T-helper 22 cell (primary cell): ENCODE measurements around the gene FARP1.

Source experiments
- DNase-seq: peaks from one replicate; pipeline ENCODE4 v3.0.0-alpha.2; 2020; ENCODE audit warnings: low read depth

Gene FARP1

GRCh38 chr13:98286799-98287198 lies 143.9 kb downstream of the FARP1 start:
- no peak for DNase-seq

- no peak for DNase-seq
Measured at GRCh38 chr13:98288211-98288610, 145.3 kb downstream of the FARP1 start.

GRCh38 chr13:98289339-98289945 lies 146.5 kb downstream of the FARP1 start:
- DNase-seq = no peak

GRCh38 chr13:98290261-98290660 lies 147.4 kb downstream of the FARP1 start:
- DNase-seq = no peak

- no peak for DNase-seq
Measured at GRCh38 chr13:98291658-98292057, 148.8 kb downstream of the FARP1 start.

GRCh38 chr13:98293103-98293502 lies 150.2 kb downstream of the FARP1 start:
- no peak for DNase-seq

- no peak for DNase-seq
Measured at GRCh38 chr13:98293570-98294142, 150.8 kb downstream of the FARP1 start.

GRCh38 chr13:98295371-98295770 lies 152.5 kb downstream of the FARP1 start:
- DNase-seq = no peak

- DNase-seq = no peak
Measured at GRCh38 chr13:98297051-98297450, 154.2 kb downstream of the FARP1 start.

- no peak for DNase-seq
Measured at GRCh38 chr13:98297745-98298144, 154.9 kb downstream of the FARP1 start.

GRCh38 chr13:98298599-98298998 lies 155.7 kb downstream of the FARP1 start:
- DNase-seq = no peak

GRCh38 chr13:98299235-98299965 lies 156.5 kb downstream of the FARP1 start:
- DNase-seq = no peak

GRCh38 chr13:98299966-98300350 lies 157.1 kb downstream of the FARP1 start:
- no peak for DNase-seq

- no peak for DNase-seq
Measured at GRCh38 chr13:98300956-98301641, 158.2 kb downstream of the FARP1 start.

GRCh38 chr13:98301721-98302120 lies 158.8 kb downstream of the FARP1 start:
- DNase-seq = no peak

GRCh38 chr13:98303858-98304257 lies 161.0 kb downstream of the FARP1 start:
- DNase-seq = no peak

GRCh38 chr13:98305670-98306069 lies 162.8 kb downstream of the FARP1 start:
- no peak for DNase-seq

- no peak for DNase-seq
Measured at GRCh38 chr13:98307463-98308085, 164.7 kb downstream of the FARP1 start.

- DNase-seq = no peak
Measured at GRCh38 chr13:98308086-98308911, 165.4 kb downstream of the FARP1 start.

- DNase-seq = no peak
Measured at GRCh38 chr13:98309569-98310335, 166.9 kb downstream of the FARP1 start.
